HG03135 (cell line): ENCODE data around the gene TMEM100.
"Not testable (repeated sequence)": the region's sequence is repeated elsewhere in the genome, so short reads cannot be mapped to it uniquely, and the experiment has no call there.

ENCODE experiments used
- ATAC-seq: cut with Tn5 transposase; IDR thresholded peaks from one replicate; pipeline ENCODE4 v1.9.1; 2021; ENCODE audit warnings: mild to moderate bottlenecking, moderate library complexity; ENCODE audit not compliant: unreplicated experiment

Gene TMEM100

DNA sequence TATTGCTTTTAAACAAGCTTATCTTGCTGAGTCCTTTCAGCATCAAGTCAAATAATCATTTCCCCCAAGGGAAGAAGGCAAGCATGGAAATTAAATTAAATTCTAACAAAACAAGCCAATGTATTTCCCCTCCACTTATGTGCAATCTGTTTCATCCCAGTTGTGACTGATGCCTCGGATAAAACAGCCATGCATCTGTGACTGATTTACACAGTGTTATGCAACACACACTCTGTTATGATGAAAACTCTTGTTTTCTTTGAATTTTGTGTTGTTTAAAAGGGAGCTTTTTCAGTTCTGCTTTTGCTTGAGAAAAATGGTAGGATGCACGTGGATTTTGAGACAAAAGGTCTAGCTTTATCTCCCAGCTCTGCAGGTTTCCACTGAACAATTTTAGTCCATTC lies 32.6 kb downstream of the TMEM100 start:
- no peak for ATAC-seq

DNA sequence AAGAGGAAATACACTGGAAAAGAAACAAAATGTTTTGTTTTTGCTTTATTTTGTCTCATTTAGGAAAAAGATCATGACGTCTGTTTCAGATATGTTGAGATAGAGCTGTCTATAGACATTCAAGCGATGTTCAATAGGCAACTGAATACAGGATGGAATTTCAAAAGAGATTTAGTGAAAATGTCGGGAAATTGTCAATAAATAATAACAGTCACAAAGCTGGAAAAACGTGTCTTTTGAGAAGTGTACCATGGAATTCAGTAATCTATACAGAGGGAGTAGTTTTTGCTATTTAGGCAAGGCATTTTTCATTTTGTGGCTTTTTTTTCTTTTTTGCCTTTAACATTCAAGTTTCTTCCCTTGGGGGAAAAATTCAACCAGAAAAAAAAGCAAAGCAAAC lies 33.0 kb downstream of the TMEM100 start:
- no peak for ATAC-seq

DNA sequence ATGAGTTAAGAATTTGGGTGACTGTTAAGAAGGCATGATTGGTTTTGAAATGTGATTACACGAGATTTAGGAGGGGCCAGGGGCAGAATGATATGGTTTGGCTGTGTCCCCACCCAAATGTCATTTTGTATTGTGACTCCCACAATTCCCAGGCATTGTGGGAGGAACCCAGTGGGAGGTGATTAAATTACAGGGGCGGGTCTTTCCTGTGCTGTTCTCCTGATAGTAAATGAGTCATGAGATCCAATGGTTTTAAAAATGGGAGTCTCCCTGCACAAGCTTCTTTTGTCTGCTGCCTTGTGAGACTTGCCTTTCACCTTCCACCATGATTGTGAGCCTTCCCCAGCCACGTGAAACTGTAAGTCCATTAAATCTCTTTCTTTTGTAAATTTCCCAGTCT lies 34.6 kb downstream of the TMEM100 start:
- ATAC-seq: no peak

DNA sequence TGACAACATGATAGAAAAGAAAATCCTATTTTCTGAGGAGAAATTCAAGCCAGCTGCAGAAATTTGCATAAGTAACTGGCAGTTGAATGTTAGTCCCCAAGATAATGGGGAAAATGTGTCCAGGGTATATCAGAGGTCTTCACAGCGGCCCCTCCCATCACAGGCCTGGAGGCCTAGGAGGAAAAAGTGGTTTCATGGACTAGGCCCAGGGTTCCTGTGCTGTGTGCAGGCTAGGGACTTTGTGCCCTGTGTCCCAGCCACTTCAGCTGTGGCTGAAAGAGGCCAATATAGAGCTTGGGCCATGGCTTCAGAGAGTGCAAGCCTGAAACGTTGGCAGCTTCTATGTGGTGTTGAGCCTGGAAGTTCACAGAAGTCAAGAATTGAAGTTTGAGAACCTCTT lies 35.6 kb downstream of the TMEM100 start:
- no peak for ATAC-seq

DNA sequence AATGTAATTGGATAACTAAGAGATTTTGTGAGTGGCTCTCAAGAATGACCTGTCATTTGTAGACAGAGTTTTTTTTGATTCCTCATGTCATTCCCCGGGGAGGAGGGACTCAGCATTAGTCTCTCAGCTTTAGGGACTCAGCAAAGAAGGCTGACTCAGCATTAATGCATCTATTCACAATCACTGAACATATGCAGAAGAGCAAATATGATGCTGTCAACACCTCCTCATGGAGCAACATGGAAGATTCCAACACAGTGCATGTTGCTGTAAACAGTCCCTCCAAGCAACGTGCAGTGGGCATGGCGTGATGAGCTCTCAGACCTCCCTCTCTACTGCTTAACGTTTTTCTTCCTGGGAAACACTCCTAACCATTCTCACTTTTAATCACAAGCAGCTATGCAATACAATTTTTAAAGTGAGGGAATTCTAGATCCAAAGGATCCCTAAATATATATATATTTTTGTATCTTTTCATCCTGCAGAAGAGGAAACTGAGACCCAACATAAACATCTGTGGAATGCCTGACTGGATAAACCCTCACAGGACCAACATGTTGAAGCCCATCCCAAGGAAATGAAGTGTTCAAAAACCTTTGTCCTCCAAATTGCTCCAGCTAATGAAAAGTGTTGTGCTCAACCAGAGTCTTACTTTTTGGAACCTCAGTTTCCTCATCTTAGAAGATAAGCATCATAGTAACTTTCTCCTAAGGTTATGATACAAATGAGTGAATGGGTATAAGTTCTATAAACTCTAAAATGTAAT lies 38.9 kb downstream of the TMEM100 start:
- ATAC-seq: no peak

DNA sequence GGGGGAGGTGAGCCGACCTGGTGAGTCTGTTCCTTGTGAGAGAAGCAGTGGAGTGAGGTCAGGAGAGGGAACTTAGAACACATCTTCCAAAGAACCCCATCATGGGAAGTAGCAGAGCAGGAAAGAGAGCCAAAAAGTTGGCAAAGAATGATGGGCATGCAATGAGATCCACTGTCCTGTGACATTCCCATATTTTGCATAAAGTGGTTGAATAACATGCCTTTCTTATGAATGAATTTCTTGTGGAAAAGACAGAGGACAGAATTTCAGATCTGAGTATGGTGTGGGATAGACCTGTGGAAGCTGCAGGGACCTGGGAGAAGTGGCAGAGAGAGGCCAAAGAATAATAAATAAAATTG lies 41.3 kb downstream of the TMEM100 start:
- no peak for ATAC-seq

DNA sequence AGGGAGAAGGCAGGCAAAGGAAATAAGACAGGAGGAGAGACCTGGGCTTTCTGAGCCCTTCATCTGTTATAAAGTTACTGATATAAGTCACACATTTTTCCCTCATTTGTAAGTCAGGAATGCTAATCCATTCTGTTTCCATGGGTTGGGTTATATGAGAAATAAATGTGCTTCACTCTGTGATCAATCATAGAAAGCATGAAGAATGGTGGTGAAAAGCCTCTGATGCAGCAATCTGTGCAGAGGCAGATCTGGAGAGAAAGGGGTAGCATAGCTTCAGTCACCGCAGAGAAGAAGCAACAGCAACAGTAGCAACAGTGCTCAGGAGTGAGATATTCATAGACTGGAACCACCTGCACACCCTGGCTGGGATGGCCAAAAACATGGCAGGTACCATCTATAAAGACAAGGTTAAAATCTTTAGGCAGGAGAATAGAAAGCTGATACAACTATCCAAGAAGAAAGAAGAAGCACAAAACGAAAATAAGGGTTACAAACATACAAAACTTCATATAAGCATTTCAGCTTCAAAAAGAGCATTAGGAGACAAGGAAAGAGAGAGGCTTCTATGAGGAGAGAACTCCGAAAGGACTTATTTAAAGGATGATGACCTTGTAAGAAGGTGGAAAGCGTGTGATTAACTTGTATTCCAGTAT lies 41.9 kb downstream of the TMEM100 start:
- ATAC-seq: no peak

DNA sequence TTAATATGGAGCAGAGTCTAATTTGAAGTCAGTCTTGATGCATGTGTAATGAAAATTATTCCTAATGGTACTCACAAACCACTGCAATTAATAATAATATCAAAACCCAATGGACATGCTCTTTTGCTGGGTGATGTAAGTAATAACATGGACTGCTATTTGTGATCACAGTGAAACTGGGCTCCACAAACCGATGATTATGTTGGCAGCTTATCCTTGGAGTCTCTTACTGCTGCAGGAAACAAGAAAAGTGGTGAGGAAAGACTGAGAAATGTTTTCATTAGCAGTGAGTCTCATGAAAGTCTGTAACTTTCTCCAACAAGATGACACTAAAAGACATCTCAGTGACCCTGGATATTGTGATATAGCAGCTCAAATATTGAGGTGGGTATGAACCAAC lies 45.2 kb downstream of the TMEM100 start:
- ATAC-seq: no peak

DNA sequence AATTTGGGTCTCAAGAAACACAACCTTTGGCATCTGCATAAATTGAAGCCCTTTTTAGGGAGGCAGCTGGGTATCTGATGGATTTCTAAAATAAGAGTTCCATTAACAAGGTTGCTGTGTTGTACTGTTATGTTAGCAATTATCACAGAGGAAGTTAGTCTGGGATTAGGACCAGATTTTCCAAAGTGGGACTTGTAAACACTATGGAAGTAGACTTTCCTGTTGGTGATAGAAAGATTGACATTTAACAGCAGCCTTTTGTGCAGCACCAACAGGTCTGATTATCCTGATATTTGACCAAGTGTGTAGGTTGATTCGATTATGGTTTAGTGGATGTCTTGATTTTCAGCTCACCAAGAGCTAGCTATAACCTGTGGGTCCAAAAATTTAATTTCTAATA lies 46.4 kb downstream of the TMEM100 start:
- ATAC-seq: no peak

DNA sequence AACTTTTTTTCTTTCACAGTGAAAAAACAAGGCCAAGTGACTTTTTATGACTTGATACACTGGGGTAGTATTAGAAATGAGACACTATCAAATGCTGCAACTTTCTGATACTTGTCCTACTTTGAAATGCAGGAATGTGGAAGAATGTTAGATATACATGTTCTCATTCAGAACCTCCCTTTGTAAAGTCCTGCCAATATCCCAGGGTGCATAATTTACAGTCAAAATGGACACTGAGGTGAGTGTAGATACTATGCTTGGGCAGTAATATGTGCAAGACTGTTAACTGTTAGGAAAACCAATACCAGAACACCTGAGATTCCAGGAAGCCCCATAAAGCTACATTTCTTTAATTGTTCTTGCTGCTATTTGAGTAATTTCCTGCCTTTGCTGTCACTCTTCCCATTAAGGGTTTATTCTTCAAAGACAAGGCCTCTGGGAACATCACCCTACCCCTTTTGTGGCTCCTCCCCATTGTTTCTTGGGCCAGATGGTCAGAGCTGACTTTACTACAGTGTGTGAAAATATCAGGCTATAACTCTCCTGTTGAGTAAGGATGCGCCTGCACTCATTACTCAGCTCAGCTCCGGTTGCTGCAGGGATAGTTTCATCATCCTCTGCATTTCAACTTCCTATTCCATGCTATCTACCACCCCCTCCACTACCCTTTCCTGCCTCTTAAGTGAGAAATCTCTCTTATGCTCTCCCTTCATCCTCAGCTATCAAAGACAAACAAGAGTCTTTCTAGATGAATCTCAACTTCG lies 48.7 kb downstream of the TMEM100 start:
- ATAC-seq: no peak

DNA sequence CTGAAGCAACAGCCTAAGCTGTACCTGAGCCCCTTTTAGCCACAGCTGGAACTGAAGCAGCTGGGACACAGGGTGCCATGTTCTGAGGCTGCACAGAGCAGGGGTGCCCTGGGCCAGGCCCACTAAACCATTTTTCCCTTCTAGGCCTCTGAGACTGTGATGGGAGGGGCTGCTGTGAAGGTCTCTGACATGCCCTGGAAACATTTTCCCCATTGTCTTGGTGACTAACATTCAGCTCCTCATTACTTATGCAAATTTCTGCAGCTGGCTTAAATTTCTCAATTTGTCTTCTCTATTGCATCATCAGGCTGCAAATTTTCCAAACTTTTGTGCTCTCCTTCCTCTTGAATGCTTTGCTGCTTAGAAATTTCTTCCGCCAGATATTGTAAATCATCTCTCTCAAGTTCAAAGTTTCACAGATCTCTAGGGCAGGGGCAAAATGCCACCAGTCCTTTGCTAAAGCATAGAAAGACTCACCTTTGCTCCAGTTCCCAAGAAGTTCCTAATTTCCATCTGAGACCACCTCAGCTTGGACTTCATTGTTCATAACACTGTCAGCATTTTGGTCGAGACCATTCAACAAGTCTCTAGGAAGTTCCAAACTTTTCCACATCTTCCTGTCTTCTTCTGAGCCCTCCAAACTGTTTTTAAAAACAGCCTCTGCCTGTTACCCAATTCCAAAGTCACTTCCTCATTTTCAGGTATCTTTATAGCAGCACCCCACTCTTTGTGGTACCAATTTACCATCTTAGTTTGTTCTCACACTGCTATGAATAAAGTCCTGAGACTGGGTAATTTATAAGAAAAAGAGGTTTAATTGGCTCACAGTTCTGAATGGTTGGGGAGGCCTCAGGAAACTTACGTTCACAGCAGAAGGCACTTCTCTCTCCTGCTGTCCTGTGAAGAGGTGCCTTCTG lies 49.8 kb downstream of the TMEM100 start:
- ATAC-seq: no peak

DNA sequence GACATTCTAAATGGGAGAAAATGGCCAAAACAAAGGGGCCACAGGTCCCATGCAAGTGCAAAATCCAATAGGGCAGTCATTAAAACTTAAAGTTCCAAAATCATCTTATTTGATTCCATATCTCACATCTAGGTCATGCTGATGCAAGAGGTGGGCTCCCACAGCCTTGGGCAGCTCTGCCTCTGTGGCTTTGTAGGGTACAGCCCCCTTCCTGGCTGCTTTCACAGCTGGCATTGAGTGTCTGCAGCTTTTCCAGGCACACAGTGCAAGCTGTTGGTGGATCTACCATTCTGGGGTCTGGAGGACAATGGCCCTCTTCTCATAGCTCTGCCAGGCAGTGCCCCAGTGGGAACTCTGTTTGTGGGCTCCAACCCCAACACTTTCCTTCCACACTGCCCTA lies 50.7 kb downstream of the TMEM100 start:
- ATAC-seq: not testable (repeated sequence)
